ENCODE data around the gene CACFD1.

CACFD1 gene

DNA sequence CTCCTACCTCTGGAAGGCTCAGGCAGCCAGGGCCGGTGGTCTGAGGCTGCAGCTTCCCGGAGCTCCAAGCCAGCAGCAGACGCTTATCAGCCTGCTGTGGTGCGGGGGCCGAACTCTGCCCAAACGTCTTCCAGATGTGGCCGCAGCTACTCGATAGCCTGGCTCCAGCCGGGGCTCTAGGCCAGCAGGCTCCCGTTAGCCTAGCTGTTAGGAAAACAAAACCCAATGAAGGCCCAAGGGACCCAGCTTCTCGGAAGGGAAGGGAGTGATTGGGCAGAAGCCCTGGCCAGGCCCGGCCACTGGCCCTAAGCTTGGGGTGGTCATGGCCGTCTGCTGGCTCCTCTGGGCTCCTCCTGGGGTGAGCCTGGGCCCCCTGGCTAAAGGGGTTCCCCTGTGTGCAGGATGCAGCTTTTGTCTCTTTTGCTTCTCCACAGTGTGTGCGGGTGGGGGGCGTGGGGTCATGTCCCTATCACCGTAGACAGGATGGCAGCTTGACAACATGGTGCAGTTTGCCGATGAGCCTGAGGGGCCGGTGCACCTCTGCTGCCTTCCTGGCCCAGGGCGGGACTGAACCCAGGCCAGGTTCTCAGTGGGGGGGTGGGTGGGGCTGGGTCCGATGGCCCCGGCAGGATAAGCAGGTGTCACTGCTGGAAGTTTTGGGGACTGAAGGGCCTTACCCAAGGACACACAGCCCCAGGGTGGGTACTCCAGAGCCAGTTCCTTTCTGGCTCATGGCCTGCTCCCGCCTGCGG is 46.3 kb downstream of the CACFD1 start:
- DNase-seq = no peak

DNA sequence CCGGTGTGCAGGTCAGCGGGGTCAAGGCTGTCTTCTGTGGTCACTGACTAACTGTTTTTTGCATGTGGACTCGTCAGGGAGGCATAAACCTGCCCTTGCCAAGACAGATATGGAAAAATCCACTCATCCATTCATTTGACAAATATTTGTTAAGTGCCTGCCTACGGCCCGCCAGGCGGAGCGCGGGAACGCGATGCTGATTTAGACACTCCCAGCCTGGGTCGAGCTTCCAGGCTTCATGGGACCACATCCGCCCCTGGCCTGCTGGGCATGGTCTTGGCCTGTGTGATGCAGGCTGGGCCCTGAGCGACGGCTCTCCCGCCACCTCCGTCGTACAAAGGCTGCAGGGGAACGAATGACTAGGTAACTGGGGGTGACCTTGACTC is 46.9 kb downstream of the CACFD1 start:
- DNase-seq = no peak

DNA sequence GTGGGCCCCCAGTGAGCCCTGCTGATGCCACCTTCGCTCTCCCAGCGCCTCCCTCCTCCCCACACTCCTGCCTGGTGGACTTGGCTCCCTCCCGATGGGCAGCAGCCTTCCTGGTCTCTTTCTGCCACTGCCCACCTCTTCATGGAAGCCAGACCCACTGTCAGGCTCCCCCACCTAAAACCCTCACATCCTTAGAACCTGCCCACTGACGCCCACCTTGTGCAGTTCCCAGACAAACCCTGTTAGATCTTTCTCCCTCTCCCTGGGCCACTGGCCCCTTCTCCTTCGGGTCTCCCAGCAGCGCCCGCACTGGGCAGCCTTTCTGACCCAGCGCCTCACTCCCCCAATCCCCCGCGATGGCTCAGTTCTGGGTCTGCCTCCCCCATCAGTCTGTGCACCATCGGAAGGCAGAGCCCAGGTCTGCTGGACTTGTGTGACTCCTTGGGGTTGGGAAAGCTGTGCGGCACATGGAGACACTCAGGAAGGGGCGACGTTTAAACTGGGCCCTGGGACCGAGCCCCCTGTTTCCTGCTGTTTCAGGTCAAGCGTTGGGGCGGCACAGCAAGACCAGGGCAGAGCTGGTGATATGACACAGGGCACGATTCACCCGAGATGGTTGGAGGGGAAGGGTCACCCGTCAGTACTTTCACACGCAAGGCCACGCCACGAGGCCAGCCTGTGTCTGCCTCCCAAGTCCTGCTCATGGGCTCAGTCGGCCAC is 47.6 kb downstream of the CACFD1 start:
- no peak for DNase-seq

DNA sequence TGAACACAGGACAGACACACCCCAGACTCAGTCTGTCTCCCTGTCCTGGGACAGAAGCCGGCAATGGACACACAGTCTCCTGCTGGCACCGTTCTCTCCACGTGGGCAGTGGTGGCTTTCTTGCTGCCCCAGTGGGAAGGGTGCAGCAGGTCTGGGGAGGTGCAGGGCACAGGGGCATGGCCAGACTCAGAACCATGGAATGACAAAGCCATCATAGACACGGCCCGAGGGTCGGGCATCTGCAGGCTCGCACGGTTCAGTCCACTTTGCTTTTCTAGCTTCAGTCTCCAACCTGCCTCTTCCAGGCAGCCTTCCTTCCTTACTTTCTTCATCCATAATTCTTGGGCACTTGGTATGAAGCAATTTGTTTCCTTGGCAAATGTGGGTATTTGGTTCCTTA is 48.3 kb downstream of the CACFD1 start:
- no peak for DNase-seq

DNA sequence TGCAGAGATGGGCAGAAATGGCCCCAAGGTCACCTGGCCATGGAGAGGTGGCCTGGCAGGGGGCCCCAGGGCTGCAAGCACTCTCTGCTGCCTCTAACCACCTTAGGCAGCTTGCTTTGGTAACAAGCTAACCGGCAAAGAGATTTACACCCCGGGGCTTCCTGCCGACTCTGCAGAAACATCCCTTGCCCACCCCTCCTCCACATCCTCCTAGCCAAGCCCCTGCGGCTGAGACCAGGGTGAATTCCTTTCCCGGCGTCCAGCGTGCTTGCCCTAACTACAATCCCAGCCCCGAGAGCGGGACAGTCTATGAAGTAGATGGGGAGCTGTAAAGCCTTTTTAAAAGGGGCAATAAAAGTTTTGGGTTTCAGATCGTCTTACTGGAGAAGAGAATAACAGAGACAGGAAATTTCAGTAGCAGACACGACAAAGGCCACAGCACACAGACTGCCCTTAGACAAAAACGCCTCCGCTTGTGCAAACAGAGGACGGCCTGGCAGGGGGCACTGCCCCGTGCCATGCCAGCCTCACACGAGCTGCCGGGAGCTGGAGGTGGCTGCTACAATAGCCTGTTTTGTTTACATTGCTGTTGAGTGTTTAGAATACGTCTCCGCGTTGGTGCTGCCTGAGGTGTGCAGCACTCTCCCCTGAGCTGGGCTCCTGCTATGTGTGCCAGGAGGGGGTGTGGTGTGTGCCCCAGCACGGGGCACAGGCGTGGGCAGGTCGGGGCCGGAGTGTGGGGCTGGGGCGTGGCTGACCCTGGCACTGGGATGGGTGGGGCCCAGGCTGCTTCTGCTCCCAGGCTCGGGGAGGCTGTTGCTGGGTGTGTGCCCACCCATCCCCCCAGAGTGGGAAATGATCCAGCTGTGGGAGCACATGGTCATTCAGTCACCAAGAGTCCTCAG is 49.7 kb downstream of the CACFD1 start:
- peak in 1 of 2 experiments; percentile 26 for DNase-seq

DNA sequence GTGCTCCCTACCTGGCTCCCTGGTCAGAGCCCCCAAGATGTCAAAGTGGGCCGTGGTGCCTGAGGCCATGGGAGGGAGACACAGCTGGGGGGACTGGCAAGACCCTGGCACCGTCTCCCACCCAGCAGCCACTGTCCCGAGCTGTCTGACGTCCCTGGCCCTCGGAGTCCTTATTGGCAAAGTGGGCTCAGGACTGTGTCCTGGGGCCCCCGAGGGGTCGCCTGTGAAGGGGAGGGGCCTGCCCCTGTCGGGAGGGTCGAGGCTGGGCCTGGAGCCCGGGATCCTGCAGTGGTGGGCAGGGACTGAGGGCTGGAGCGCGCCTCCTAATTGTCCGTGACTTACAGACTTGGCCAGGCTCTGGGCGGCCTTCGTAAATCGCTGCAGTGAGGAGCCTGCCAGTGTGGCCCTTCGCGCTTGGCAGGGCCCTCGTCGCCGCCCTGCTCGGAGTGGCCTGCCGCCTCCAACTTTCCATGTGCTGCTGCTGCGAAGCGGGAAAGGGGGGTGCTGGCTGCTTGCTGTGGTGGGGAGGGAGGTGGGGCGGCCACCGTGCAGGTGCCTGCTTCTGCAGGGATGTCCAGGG is 51.2 kb downstream of the CACFD1 start:
- no peak for DNase-seq

DNA sequence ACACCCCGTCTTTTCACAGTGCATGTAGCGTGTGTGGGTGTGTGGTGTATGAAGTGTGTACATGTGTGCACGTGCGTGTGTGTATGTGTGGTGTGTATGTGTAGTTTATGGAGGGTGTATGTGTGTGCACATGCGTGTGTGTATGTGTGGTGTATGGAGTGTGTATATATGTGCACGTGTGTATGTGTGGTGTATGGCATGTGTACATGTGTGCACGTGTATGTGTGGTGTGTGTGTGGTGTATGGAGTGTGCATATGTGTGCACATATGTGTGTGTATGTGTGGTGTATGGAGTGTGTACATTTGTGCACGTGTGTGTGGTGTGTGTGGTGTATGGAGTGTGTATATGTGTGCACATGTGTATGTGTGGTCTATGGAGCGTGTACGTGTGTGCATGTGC is 51.8 kb downstream of the CACFD1 start:
- no peak for DNase-seq

DNA sequence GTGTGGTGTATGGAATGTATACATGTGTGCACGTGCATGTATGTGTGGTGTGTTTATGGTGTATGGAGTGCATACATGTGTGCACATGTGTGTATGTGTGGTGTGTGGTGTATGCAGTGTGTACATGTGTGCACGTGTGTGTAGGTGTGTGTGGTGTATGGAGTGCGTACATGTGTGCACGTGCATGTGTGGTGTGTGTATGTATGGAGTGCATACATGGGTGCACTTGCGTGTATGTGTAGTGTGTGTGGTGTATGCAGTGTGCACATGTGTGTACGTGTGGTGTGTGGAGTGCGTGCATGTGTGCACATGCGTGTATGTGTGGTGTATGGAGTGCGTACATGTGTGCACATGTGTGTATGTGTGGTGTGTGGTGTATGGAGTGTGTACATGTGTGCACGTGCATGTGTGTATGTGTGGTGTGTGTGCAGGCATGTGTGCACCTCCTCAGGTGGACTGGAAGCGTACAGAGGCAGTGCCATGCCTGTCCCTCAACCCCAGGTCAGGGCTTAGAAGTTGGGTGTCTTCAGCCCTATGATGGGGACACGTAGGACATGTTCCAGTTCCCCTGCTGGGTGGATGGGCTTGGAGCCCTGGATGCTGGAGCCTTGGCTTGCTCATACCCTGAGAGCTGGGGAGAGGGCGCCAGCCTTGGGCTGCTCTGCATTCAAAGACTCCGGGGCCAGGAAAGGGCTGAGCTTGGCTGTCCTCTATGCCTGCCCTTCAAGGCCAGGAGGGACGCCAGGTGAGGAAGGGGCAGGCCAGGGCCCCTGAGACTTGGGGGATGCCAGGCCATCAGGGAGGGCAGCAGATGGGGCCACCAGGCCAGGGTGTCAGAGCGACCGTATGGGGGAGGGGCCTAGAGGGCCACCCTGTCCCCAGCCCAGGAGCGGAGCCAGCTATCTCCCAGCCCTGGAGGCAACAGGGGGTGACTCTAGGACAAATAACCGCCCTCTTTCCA is 52.8 kb downstream of the CACFD1 start:
- no peak for DNase-seq

DNA sequence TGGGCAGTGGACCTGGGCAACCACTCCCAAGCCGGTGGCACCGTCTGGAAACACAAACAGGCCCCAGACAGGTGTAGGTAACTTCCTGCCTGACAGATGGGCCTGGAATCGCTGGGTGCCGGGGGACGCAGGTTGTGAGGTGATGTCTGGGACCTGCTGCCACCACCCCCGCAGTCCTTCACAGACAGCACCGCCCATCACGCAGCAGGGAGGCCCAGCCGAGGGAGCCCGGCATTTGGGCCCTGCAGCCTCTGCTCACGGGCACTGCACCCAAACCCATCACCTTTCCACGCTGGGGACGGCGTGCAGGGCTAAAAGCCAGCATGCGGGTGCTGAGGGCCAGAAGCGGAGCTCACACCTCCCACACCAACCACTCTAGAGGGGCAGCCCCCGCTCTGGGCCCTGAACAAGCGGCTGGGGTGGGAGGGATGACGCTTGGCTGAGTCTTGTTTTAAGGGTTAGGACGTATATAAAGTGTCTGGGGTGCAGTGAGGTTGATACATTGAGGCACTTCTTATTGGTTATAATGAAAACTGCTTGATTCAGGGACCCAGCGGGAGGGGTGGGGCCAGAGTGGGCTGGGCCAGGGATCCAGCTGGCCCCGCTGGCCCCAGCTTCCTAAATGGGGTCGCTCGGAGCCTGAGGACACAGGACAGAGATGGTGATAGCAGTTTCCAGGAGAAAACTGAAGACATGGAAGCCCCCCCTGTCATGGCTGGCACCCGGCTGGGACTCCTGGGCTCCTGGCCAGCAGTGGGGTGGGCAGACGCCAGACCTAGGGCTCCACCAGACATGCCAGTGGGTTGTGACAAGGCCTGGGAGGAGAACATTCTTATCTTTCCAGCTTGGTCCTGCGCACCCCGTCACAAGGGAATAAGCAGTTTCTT is 53.7 kb downstream of the CACFD1 start:
- no peak for DNase-seq

DNA sequence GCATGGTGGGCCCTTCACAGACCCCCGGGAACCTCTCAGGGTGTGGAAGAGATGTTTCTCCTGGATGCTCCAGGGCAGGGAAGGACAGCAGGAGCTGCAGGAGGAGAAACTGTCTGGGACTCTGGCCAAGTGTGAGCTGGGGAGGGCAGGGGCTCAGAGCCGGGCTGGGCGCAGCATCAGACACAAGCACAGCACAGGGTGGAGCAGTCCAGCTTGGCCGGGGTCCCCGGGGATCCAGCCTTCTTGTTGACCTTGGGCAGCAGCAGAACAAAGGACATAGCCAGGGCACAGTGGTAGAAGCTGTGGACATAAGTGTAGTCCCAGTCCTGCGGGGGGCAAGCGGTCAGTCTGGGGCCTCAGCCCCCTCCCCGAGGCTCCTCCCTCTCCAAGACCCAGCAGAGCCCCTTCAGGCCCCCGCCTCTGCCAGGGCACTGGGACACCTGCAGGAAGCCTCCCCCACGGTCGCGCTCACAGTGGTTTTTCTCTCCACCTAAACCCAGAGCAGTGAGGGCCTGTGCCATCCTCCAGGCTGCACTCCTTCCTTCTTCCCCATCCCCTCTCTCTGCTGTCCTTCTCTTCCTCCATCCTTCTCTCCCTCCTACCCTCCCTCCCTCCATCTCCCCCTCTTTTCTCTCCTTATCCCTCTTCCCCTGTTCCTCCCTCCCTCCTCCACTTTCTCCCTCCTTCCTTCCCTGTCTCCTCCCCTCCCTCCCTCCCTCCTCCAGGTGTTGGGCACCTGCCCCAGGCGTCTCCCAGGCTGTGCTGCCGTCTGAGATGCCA is 54.9 kb downstream of the CACFD1 start:
- DNase-seq = no peak

DNA sequence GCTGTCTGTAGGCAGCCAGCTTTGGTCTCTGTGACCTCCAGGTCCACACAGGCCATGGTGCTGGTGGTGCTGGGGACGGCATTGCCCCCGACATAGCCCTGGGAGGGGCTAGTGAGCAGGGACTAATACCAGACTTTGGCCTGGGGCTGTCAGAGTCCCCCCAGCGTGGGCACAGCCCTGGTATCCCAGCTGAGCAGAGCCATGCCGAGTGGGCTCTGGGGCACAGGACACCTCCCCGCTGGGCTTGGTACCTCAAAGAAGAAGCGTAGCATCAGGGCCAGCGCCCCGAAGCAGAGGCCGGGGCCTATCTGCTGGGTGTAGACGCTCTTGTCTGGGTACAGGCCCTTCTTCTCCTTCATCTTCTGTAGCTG is 55.4 kb downstream of the CACFD1 start:
- DNase-seq = no peak

DNA sequence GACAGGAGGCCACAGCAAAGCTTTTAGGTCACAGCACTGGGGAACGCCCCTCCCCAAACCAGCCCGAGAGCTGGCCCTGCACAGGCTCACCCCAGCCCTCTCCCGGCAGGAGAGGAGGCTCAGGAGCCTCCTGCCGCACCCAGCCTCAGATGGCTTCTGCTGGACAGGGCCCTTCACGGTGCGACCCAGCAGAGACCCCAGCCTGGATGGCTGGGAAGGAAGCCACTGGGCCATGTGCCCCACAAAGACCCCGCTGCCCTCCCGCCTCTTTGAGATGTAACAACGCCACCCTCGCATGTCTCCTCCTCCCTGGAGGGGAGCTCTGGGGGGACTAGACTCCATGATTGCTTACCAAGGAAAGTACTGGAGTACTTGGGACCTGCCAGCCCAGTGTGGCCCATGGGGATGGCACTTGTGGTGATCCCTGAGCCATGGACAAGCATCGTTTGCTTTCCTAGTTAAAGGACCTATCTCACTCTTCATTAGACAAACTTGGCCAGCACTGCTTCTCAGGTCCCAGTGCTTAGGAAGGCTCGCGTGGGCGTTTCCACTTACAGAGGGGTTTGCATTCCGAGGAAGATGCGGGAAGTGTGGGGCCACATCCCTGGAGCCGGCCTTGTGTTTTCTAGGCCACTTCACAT is 56.0 kb downstream of the CACFD1 start:
- DNase-seq = no peak

DNA sequence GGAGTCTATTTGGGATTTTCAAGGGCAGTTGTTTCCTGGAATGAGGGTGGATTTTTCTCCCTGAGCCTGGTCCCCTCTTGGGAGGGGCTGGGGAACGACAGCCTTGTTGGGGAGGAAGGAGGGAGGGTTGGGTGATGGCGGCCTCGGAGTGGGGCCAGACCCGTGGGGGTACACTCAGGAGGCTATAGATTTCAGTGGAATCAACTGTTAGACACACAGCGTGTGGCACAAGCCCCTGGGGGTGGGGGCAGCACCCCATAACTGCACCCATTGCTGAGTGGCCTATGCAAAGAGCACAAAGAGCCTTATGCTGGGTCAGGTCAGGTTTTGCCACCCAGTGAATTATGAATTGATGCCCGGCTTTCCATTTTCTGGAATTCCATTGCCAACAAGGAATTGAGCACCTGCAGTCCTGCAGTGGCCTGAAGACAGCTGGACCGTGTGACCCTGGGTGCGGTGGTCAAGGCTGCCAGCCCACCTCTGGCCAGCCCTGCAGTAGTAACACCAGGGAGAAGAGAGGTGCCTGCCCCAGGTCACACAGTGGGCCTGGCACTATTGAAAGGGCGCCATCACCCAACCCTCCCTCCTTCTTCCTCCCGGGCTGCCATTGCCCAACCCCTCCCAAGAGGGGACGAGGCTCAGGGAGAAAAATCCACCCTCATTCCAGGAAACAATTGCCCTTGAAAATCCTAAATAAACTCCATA is 56.6 kb downstream of the CACFD1 start:
- no peak for DNase-seq

DNA sequence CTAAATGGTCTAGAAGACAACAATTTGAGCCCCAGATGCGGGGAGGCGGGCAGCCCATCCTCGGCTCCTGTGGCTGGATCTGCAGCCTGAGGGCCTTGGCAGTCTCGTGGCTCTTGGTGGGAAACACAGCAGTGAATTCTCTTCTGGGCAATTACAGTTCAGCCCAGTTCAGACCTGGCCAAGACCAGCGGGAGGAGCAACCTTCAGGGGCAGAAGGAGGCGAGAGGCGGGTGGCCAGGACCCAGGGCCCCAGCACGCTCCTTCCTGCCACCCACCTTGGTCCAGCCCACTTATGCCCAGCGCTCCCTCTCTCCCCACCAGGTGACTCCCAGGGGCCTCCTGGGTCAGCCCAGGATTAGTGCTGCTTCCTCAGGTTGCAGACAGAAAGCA is 57.2 kb downstream of the CACFD1 start:
- no peak for DNase-seq

DNA sequence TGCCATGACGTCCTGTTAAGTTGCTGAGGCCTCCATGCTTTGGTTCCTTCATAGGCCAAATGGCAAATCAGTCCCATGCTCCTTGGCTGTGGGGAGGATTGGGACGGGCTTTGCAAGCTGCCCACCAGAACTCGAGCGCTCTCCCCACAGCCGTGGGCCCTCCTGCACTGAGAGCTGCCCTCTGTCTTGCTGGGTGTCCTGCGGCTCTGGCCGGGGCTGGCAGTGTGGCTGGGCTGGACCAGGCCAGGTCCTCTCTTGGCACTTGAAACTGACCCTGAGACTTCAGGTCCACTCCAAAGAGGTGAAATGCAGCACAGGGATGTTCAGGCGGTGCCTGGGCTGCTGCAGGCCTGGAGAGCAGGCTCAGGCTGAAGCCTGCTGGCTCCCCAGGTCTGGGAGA is 57.9 kb downstream of the CACFD1 start:
- DNase-seq = no peak

DNA sequence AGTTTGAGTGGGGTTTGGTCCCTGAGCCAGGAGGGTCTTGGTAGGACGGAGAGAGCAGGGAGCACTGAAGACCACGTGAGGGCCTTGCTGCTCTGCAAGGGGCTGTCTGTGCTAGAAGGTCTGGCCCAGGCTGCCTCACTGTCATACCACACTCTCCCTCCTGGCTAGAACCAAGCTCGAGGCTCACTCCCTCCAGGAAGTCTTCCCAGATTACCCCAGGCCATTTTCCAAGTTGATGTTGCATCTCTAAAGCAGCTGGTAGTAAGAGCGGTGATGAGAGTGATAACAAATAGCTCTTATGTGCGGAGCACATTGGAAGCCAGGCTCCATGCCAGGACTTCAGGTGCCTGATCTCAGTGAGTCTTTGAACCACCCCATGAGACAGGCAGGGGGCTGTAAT is 58.4 kb downstream of the CACFD1 start:
- no peak for DNase-seq

DNA sequence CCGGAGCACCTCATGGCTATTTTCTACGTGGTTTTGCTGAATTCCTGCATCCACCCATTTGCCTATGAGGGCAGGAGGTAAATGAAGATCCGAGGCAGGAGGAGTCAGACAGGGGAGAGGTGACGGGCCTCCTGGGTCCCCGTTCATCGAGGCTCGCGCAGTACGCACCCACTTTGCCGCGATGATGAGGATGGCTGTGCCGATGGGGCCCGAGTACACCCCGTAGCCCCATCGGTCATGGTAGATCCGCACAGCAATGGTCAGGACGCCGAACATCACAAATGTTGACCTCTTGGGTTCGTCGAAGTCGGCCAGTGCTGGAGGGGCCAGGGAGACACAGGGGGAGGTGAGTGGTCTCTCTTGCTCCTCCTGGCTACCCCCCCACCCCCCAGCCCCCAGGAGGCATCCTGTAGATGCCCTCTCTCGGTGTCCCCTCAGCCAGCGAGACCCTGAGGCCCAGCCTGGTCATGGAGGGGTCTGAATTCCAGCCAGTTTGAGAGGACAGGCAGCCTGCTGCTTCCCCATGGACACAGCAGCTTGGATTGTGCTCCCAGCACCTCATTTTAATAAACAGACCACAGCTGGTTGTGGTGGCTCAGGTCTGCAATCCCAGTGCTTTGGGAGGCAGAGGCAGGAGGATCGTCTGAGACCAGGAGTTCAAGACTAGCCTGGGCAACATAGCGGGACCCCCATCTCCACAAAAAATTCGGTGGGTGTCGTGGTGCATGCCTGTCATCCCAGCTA is 59.1 kb downstream of the CACFD1 start:
- DNase-seq = no peak

DNA sequence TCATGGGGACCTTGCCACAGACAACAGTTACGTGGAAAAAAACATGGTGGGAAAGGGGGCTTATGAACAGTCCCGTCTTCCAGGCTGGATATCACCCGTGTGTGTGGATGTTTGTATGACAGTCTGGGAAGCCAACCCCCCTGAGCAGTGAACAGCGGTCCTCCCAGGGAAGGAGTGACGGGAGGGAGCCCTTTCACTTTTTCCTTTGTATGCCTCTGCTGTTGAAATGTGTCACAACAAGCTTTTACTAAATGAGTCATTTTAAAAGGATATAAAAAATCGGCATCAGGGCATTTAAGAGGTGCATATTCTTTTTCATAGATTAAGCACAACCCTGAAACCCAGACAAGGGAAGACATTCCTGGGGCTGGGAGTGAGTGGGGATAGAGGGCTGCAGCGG is 59.9 kb downstream of the CACFD1 start:
- no peak for DNase-seq

All from NCI-H526 (cell line).